Measurements from ENCODE around the gene PAX8. TPM values are rescaled to one million over a fixed set of nuclear protein-coding genes. Genes with fewer than 3 reads are reported as not detected.

PAX8 gene
- total RNA-seq, 1 experiment from 2014 or later, result not detected

DNA sequence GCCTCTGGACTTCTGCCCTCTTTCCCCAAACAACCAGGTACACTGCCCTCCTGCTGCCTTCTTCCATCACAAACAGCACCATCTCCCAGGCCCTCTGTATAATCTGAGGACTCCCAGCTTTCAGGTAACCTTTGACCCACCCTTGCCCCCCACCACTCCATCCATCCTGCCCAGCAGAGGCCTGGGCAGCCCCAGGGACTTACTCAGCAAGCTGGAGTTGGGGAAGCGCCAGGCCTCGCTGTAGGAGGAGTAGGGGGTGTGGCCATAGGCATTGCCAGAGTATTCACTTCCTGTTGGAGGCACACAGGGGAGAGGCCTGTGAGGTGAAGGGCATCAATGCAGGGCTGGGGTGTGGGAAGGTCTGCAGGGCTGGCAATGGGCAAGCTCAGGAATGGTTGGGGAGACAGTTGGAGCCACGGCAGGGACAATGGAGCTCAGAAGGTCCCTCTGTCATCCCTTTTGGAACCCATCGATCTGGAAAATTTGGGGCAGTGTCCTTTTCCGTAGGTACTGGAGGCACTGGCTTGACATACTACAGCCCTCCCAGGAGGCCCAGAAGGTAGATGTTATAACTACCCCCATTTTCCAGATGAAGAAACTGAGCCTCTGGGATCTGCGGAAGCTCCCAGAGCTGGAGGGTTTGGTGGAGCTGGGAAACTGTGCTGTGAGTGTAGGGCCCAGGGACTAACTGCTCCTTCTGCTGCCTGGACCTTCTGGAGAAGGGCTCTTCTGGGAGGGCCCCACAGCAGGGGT lies 58.7 kb downstream of the PAX8 start:
- H3K27me3 ChIP-seq (ENCODE audit: control insufficient read depth, insufficient read depth, low read length), result no peaks in the 10 kb centered on the region; the same call in 1 of the 2 replicates
- DNase-seq, result no peak
- no peak overlapping the region for H3K4me3 ChIP-seq (ENCODE audit: insufficient read depth, low read depth, low read length)
- H3K36me3 ChIP-seq (replicated peaks; ENCODE audit: control insufficient read depth, insufficient read depth, low read length), result no peaks in the 10 kb centered on the region

DNA sequence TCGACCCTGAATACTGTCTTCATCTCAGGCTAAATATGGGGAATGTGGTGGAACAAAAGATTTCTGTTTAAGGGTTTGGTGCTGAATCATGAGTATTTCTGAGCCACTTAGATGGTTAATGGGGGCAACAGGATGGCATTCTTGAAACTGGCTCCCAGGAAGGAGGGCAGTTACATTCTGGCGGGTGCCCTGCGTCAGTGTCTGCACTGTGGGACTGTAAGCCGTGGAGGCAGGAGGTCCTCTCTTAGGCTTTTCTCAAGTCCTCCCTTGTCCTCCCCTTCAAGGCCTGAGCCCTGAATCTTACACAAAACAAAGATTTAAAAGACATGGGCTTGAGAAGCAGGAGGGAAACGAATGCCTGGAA lies 59.2 kb downstream of the PAX8 start:
- no peak for DNase-seq
- Histone ChIP-seq H3K27me3 (ENCODE audit: control insufficient read depth, insufficient read depth, low read length) (no peaks in the 10 kb centered on the region; the same call in 1 of the 2 replicates), H3K36me3 (replicated peaks; ENCODE audit: control insufficient read depth, insufficient read depth, low read length) (no peaks in the 10 kb centered on the region), H3K4me3 (ENCODE audit: insufficient read depth, low read depth, low read length) (no peak overlapping the region)

DNA sequence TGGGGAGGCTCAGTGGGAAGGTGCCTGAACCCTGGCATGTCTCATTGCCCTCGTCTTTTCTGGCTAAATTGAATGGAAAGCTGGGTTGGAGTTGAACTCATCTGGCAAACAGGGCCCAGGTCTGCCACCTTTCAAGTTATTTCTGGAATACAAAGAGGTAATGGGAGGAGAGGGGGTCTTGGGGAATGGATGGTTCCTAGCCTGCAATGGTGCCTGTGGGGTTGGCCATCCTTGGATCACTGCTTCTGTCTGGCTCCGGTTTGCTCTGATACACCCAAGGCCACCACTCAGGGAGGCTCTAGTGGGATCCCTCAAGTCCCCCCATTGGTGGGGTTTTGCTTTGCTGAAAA lies 59.7 kb downstream of the PAX8 start:
- H3K27me3 ChIP-seq (ENCODE audit: control insufficient read depth, insufficient read depth, low read length), result no peaks in the 10 kb centered on the region; the same call in 1 of the 2 replicates
- no peak overlapping the region for H3K4me3 ChIP-seq (ENCODE audit: insufficient read depth, low read depth, low read length)
- DNase-seq, result no peak
- H3K36me3 ChIP-seq (replicated peaks; ENCODE audit: control insufficient read depth, insufficient read depth, low read length), result no peaks in the 10 kb centered on the region

DNA sequence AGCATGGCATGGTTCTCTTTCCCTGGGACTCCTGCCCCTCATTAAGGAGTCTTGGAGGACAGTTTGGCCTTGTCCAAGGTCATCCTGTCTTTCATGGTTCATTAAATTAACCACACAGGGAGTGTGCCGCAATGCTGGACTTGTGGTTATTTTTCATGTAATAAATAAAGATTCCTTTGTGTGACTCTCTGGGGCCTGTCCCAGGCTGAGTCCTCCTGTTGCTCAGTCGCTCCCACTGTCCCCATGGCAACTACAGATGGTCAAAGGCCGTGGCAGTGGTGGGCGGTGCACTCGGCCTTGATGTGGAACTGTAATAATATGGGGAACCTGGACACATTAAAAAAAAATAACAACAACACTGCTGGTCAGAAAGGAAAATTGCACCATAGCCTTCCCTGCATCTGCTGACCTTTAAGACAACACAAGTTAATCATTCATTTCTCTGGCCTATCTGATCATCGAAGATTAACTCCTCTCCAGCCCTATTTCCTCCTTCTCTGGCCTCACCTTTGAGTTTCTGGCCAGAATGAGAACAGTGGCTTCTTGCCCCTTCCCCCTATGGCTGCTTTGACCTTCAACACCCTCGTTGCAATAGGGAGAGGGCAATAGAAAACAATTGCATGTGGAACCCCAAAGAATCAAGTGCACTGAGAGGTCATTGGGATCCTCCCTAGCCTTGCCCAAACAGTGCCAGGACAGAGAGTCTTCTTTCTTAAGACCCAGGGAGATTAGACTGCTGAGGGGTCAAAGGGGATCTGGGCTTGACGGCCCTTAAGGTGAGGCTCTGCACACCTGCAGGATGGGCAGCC lies 60.2 kb downstream of the PAX8 start:
- Histone ChIP-seq H3K36me3 (replicated peaks; ENCODE audit: control insufficient read depth, insufficient read depth, low read length) (no peaks in the 10 kb centered on the region), H3K4me3 (ENCODE audit: insufficient read depth, low read depth, low read length) (no peak overlapping the region), H3K27me3 (ENCODE audit: control insufficient read depth, insufficient read depth, low read length) (no peaks in the 10 kb centered on the region; the same call in 1 of the 2 replicates)
- no peak for DNase-seq

DNA sequence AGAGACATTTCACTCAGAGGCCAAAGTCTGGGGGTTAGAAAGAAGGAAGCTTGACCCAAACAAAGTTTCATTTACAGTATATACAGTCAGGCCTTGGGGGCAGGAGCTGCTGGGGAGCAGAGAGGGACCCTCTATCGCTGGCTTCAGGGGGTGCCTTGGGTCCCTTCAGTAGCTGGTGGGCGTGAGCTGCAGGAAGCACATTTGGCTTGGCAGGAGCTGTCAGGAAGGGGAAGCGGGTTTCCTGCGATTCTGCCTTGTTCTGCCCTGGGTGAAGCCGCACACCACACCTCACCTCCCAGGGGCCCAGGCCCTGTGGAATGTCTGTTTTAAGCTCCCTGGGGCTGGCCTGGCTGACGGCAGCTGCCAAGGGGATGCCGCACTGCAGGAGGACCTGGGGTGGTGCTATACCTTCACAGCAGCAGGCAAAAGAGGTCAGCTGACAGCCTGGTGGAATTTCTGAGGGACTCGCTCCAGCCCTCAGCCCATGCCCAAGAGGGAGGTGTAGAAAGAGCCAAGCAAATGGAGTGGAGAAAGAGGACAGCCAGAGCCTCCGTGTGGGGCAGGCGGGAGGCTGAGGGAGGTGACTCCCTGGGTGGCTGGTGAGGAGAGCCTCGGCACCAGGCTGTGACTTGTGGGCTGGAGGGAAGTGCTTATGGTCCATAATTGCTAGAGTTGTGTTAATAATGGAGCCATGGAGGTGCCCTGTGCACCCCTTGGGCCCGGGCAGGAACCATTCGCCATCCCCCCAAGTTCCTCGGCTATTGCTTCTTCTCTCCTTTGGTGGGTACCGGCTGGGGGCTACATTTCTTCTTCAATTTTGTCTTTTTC lies 61.1 kb downstream of the PAX8 start:
- Histone ChIP-seq H3K36me3 (replicated peaks; ENCODE audit: control insufficient read depth, insufficient read depth, low read length) (no peaks in the 10 kb centered on the region), H3K4me3 (ENCODE audit: insufficient read depth, low read depth, low read length) (no peak overlapping the region), H3K27me3 (ENCODE audit: control insufficient read depth, insufficient read depth, low read length) (no peaks in the 10 kb centered on the region; the same call in 1 of the 2 replicates)
- DNase-seq, result peak; percentile 70

DNA sequence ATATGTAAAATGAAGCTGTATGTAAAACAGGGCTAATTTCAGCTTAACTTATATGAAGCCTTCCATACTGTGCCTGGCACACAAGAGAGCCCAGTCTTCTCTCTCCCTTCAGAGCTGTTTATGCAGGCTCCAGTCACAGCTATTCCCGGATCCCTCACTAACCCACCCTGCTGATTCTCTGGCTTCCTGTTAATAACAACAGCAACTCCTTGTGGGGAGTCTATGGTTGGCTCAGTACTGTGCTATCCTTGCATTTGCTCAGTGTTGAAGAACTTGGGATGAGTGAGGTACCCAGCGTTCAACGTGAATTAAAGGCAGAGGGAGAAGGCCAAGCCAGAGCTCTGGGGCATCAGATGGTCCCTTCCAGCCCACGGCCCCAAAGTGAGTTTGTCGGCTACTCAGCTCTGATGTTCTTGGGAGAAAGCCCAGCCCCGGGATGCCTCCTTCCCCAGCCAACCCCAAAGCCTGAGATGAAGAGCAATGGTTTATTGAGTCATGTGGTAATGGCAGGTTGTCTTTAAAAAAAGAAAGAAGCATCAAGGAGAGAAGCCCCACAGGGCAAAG lies 61.7 kb downstream of the PAX8 start:
- no peak for DNase-seq
- no peaks in the 10 kb centered on the region; the same call in 1 of the 2 replicates for H3K27me3 ChIP-seq (ENCODE audit: control insufficient read depth, insufficient read depth, low read length)
- H3K4me3 ChIP-seq (ENCODE audit: insufficient read depth, low read depth, low read length), result no peak overlapping the region
- no peaks in the 10 kb centered on the region for H3K36me3 ChIP-seq (replicated peaks; ENCODE audit: control insufficient read depth, insufficient read depth, low read length)

DNA sequence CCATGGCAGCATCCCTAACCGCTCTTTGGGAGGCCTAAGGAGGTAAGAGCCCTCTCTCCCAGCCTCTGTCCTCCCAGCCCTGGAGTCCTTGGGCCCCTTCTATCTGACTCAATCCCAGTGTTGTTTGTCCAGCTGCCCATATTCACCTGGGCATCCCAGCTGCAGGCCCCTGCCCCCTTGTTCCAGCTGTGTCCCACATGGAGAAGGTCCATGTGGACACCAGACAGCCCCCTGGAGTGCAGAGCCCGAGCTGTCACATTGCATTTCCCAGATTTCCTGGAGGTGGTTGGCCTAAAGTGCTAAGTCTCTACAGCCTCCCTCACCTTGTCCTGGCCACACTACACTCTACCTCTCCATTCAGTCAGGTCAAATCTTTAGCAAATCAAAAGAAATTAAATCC lies 62.4 kb downstream of the PAX8 start:
- no peak overlapping the region for H3K4me3 ChIP-seq (ENCODE audit: insufficient read depth, low read depth, low read length)
- no peak for DNase-seq
- H3K36me3 ChIP-seq (replicated peaks; ENCODE audit: control insufficient read depth, insufficient read depth, low read length), result no peaks in the 10 kb centered on the region
- no peaks in the 10 kb centered on the region; the same call in 1 of the 2 replicates for H3K27me3 ChIP-seq (ENCODE audit: control insufficient read depth, insufficient read depth, low read length)

DNA sequence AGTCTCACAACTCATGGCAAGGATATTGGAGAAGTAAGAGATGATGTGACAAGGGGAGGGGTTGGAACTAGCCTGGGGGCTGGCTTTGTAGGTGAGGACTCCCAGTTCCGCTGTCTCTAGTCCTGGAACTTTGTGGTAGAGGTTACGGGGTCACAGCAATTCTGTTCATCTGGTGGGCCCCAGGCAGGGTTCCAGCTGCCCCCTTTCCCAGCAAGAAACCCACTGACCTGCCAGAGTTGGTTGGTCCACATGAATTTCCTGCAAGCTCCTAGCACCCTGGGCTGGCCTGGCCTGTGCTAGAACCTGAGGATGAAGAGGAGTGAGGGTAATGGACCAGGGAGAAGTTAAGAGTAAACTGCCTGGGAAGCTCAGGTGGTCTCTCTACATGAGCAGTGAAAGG lies 63.7 kb downstream of the PAX8 start:
- H3K27me3 ChIP-seq (ENCODE audit: control insufficient read depth, insufficient read depth, low read length), result no peaks in the 10 kb centered on the region; the same call in 1 of the 2 replicates
- DNase-seq, result no peak
- no peaks in the 10 kb centered on the region for H3K36me3 ChIP-seq (replicated peaks; ENCODE audit: control insufficient read depth, insufficient read depth, low read length)
- no peak overlapping the region for H3K4me3 ChIP-seq (ENCODE audit: insufficient read depth, low read depth, low read length)

DNA sequence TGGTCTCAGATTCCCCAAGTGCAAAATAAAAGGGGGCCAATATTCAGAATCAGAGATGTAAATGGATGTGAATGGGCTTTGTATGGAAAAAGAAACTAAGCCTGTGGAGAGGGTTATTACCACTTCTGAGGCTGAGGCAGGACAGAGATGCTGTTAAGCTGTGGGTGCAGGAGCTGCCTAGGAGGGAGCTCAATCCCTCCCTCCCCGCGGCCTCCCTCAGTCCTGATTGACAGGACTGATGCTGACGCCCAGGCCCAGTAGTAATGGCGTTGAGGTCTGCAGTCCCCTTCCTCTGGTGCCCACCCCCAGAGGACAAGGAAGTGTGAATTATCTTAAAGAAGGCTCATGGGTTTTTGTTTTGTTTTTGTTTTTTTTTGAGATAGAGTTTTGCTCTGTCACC lies 64.6 kb downstream of the PAX8 start:
- DNase-seq, result peak; percentile 64
- Histone ChIP-seq H3K27me3 (ENCODE audit: control insufficient read depth, insufficient read depth, low read length) (no peaks in the 10 kb centered on the region; the same call in 1 of the 2 replicates), H3K36me3 (replicated peaks; ENCODE audit: control insufficient read depth, insufficient read depth, low read length) (no peaks in the 10 kb centered on the region), H3K4me3 (ENCODE audit: insufficient read depth, low read depth, low read length) (no peak overlapping the region)

DNA sequence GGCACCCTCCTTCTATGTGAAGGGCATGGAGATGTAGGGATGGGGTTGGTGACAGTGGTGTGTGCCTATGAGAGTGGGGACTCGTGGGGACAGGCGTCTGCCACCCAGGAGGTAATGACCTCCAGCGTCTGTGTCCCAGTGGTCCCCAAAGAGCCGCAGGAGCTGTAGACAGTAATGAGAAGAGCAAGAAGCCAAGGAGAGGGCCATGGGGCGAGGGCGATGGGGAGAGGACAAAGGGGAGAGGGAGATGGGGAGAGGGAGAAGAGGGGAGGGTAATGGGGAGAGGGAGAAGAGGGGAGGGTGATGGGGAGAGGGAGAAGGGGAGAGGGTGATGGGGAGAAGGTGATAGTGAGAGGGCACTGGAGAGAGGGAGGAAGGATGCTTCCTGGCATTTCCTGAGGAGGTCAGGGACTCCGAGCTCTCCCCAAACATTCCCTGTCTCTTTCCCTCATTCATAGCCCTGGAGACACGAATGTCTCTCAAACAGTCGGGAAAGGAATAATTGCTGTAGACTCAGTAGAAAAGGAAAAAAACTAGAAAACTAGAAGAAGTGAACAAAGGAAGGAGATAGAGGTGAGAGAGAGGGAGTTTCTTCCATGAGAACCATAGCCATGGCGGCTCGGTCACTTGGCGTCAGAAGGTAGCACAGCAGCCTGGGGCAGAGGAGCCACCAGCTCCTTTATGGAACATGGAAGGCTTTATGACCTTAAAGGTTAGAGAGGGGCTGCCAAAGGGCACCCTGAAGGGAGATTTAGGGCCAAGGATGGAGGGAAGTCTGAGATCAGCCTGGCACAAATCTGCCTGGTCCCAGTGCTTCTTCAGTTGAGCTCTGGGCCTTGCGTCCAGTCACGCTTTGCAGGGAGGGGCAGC lies 65.4 kb downstream of the PAX8 start:
- no peak overlapping the region for H3K4me3 ChIP-seq (ENCODE audit: insufficient read depth, low read depth, low read length)

DNA sequence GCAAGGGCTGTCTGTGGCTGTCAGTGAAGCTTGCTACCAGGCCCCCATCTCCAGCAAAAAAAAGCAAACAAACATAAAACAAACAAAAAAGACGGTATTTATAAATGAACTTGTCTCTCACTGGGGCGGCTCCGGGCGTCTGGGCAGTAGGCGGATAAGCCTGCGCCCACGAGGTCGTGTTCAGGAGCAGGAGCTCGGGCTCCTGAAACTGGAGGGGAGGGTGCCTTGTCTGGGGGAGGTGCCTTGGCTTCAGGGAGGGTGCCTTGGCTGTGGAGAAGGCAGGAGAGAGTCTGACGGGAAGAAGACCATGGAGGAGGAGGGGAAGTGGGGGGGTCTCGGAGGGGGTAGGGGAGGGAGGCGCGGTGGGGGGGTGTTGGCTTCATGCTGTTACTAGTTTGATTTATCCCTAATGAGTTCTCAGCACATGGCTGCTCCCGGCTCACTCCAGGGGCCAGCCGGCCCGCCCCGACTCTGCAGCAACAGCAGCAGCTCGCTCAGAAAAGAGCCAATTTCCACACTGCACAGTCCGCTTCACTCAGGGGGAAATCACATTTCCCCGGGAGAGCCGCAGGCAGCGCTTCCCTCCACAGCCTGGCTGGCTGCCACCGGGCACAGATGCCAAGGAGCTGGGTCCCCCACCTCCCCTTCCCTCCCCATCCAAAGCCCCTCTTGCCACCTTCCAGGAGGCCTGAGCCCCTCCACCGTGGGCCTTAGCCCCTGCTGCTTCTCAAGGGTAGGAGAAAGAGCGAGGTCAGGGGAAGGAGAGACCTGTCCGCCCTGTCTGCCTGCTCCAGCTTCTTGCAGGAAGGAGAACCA lies 66.3 kb downstream of the PAX8 start:
- DNase-seq, result peak; percentile 60
- H3K4me3 ChIP-seq (ENCODE audit: insufficient read depth, low read depth, low read length), result no peak overlapping the region
- H3K36me3 ChIP-seq (replicated peaks; ENCODE audit: control insufficient read depth, insufficient read depth, low read length), result no peaks in the 10 kb centered on the region
- H3K27me3 ChIP-seq (ENCODE audit: control insufficient read depth, insufficient read depth, low read length), result no peaks in the 10 kb centered on the region

More for the DNA sequence above, 65.4 kb downstream of the PAX8 start:
- DNase-seq, result no peak
- H3K36me3 ChIP-seq (replicated peaks; ENCODE audit: control insufficient read depth, insufficient read depth, low read length), result no peaks in the 10 kb centered on the region
- no peaks in the 10 kb centered on the region for H3K27me3 ChIP-seq (ENCODE audit: control insufficient read depth, insufficient read depth, low read length)

DNA sequence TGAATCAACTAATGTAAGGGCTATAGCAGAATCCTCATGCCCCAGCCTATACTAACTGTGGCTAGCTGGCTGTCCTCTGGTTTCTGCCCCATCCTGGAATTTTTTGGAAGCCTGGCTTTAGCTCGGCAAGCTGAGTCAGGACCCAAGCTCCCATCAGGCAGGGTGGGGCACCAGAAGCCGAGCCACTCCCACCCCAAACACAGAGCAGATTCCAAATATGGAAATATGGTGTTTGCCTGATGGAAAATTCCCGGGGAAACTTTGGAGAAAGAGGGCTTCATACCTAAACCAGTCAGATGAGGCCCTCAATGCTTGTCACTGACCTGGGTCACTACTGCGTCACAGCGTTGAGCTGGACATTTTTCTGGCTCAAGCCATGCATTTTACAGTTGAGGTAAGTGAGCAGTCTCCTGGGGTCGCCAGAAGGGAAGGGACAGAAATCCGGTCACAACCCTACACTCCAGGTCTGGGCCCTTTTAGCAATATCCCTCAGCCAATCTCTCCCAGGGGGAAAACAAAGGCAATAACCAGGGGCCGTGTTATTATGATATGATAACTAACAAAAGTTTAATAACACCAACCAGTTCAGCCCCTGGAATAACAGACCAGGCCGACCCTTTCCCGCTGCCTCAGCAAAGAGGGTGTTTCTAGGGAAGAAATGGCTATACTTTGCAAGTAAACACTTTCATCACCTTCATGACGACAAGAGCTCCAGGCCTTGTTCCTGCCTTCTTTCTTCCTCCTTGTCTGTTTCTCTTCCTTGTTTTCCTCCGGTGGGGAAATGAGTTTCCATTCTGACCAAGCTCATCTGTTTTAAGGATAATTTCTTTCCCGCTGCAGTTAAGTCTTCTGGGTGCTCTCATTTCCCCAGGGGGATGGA lies 67.3 kb downstream of the PAX8 start:
- no peak for DNase-seq

More for the DNA sequence above, 67.3 kb downstream of the PAX8 start:
- H3K36me3 ChIP-seq (replicated peaks; ENCODE audit: control insufficient read depth, insufficient read depth, low read length), result no peaks in the 10 kb centered on the region
- no peaks in the 10 kb centered on the region for H3K27me3 ChIP-seq (ENCODE audit: control insufficient read depth, insufficient read depth, low read length)
- no peak overlapping the region for H3K4me3 ChIP-seq (ENCODE audit: insufficient read depth, low read depth, low read length)
